H9 (cell line): ENCODE results near the gene INSYN1. TPM values are rescaled to one million over a fixed set of nuclear protein-coding genes. Genes with fewer than 3 reads are reported as not detected.
"Not testable (repeated sequence)": the region's sequence is repeated elsewhere in the genome, so short reads cannot be mapped to it uniquely, and the experiment has no call there.

Experiments used
- DNase-seq: peaks from one replicate; pipeline ENCODE4 v3.0.0-alpha.2; 2017
- H2AFZ ChIP-seq: one replicate; pipeline ENCODE4 v1.6.1; 2013; ENCODE audit warnings: mild to moderate bottlenecking, low read length, control low read depth, moderate library complexity
- H2AK5ac ChIP-seq: 2 replicates; pipeline ENCODE4 v1.6.1; 2013; ENCODE audit warnings: low read length, control low read depth, mixed read lengths; ENCODE audit not compliant: insufficient read length
- H2BK120ac ChIP-seq: one replicate; pipeline ENCODE4 v1.6.1; 2013; ENCODE audit warnings: low read depth, mild to moderate bottlenecking, low read length, control low read depth, inconsistent platforms; ENCODE audit not compliant: poor library complexity, severe bottlenecking
- H2BK12ac ChIP-seq: 2 replicates; pipeline ENCODE4 v1.6.1; 2013; ENCODE audit warnings: low read length, control low read depth, mixed read lengths, low read depth; ENCODE audit not compliant: insufficient read length
- H2BK15ac ChIP-seq: 2 replicates; pipeline ENCODE4 v1.6.1; 2013; ENCODE audit warnings: low read depth, low read length, control low read depth
- H2BK20ac ChIP-seq: one replicate; pipeline ENCODE4 v1.6.1; 2013; ENCODE audit warnings: low read depth, mild to moderate bottlenecking, low read length, control low read depth, inconsistent platforms; ENCODE audit not compliant: poor library complexity, severe bottlenecking
- H2BK5ac ChIP-seq: 2 replicates; pipeline ENCODE4 v1.6.1; 2013; ENCODE audit warnings: low read length, control low read depth, mixed read lengths; ENCODE audit not compliant: insufficient read length
- H3K14ac ChIP-seq: 2 replicates; pipeline ENCODE4 v1.6.1; 2013; ENCODE audit warnings: low read length, control low read depth; ENCODE audit not compliant: insufficient read depth
- H3K18ac ChIP-seq: 2 replicates; pipeline ENCODE4 v1.6.1; 2013; ENCODE audit warnings: low read depth, mild to moderate bottlenecking, mixed read lengths, low read length, control low read depth; ENCODE audit not compliant: insufficient read length
- H3K23ac ChIP-seq: 2 replicates; pipeline ENCODE4 v1.6.1; 2013; ENCODE audit warnings: low read length, control low read depth, mixed read lengths, low read depth; ENCODE audit not compliant: insufficient read length
- H3K23me2 ChIP-seq: 2 replicates; pipeline ENCODE4 v1.6.1; 2013; ENCODE audit warnings: low read depth, mild to moderate bottlenecking, mixed read lengths, low read length, control low read depth; ENCODE audit not compliant: insufficient read length, poor library complexity, severe bottlenecking
- H3K27ac ChIP-seq: 2 replicates; pipeline ENCODE4 v1.5.1; 2013; ENCODE audit warnings: low read length, control low read depth, mixed read lengths, low read depth; ENCODE audit not compliant: insufficient read length
- H3K27me3 ChIP-seq: 2 replicates; pipeline ENCODE4 v1.6.1; 2013; ENCODE audit warnings: low read length, control low read depth, inconsistent platforms; ENCODE audit not compliant: insufficient read depth
- H3K4ac ChIP-seq: 2 replicates; pipeline ENCODE4 v1.6.1; 2013; ENCODE audit warnings: low read depth, mild to moderate bottlenecking, control low read depth, inconsistent platforms, low read length, moderate library complexity
- H3K4me1 ChIP-seq: 2 replicates; pipeline ENCODE4 v1.6.1; 2013; ENCODE audit warnings: low read length, control low read depth, inconsistent platforms; ENCODE audit not compliant: insufficient read depth
- H3K4me2 ChIP-seq: 2 replicates; pipeline ENCODE4 v1.6.1; 2013; ENCODE audit warnings: low read length, control low read depth, mixed read lengths; ENCODE audit not compliant: insufficient read length, insufficient read depth
- H3K56ac ChIP-seq: 2 replicates; pipeline ENCODE4 v1.6.1; 2013; ENCODE audit warnings: low read depth, mild to moderate bottlenecking, mixed read lengths, low read length, control low read depth; ENCODE audit not compliant: insufficient read length
- H3K79me1 ChIP-seq: 2 replicates; pipeline ENCODE4 v1.6.1; 2013; ENCODE audit warnings: low read depth, mild to moderate bottlenecking, moderate library complexity, low read length, control low read depth, inconsistent platforms; ENCODE audit not compliant: insufficient read depth, poor library complexity, severe bottlenecking
- H3K79me2 ChIP-seq: 2 replicates; pipeline ENCODE4 v1.6.1; 2013; ENCODE audit warnings: low read length, control low read depth, inconsistent platforms; ENCODE audit not compliant: insufficient read depth
- H3K9ac ChIP-seq: 2 replicates; pipeline ENCODE4 v1.6.1; 2013; ENCODE audit warnings: low read length, control low read depth, mixed read lengths; ENCODE audit not compliant: insufficient read length; ENCODE audit errors: extremely low read depth
- H3K9me3 ChIP-seq: one replicate; pipeline ENCODE4 v1.6.1; 2013; ENCODE audit warnings: low read depth, low read length, inconsistent platforms; ENCODE audit not compliant: control insufficient read depth
- H3T11ph ChIP-seq: one replicate; pipeline ENCODE4 v1.6.1; 2013; ENCODE audit warnings: mild to moderate bottlenecking, low read length, control low read depth, inconsistent platforms
- H4K20me1 ChIP-seq: one replicate; pipeline ENCODE4 v1.6.1; 2013; ENCODE audit not compliant: control insufficient read depth, insufficient read length, insufficient read depth
- H4K5ac ChIP-seq: 2 replicates; pipeline ENCODE4 v1.6.1; 2013; ENCODE audit warnings: low read depth, mild to moderate bottlenecking, mixed read lengths, low read length, control low read depth; ENCODE audit not compliant: insufficient read length
- H4K8ac ChIP-seq: replicated peaks from 2 replicates; pipeline ENCODE4 v1.6.1; 2013; ENCODE audit warnings: low read length, control low read depth, mixed read lengths, low read depth; ENCODE audit not compliant: insufficient read length
- H4K91ac ChIP-seq: 2 replicates; pipeline ENCODE4 v1.6.1; 2013; ENCODE audit warnings: low read depth, mild to moderate bottlenecking, moderate library complexity, mixed read lengths, low read length, control low read depth; ENCODE audit not compliant: insufficient read length
- H3K27ac Mint-ChIP-seq, 3 experiments: 2 replicates in 2 of 3; 3 replicates in 1 of 3; pipeline ENCODE4 v1.8.0; 2020 to 2021; ENCODE audit warnings: mixed read lengths in 3 of 3, mild to moderate bottlenecking in 1 of 3, moderate library complexity in 1 of 3
- H3K27me3 Mint-ChIP-seq: 2 replicates; pipeline ENCODE4 v1.8.0; 2021; ENCODE audit warnings: low read depth, mild to moderate bottlenecking, moderate library complexity, mixed read lengths
- H3K36me3 Mint-ChIP-seq, 3 experiments: 2 replicates in 2 of 3; 3 replicates in 1 of 3; pipeline ENCODE4 v1.8.0; 2020 to 2021; ENCODE audit warnings: low read depth in 3 of 3, mixed read lengths in 3 of 3; ENCODE audit not compliant: insufficient read depth in 1 of 3
- H3K4me1 Mint-ChIP-seq, 2 experiments: 2 replicates each; pipeline ENCODE4 v1.8.0; 2020; ENCODE audit warnings: mixed read lengths in 2 of 2
- H3K4me3 Mint-ChIP-seq, 2 experiments: 2 replicates in 1 of 2; 3 replicates in 1 of 2; pipeline ENCODE4 v1.8.0; 2020 to 2021; ENCODE audit warnings: mild to moderate bottlenecking in 2 of 2, mixed read lengths in 2 of 2, moderate library complexity in 1 of 2
- H3K9me3 Mint-ChIP-seq, 2 experiments: 2 replicates in 1 of 2; 3 replicates in 1 of 2; pipeline ENCODE4 v1.8.0; 2020; ENCODE audit warnings: mild to moderate bottlenecking in 2 of 2, mixed read lengths in 2 of 2, moderate library complexity in 1 of 2
- CTCF ChIP-seq: fragments of 200-600 bp; sonication (generic); conservative IDR thresholded peaks from 3 replicates; pipeline ENCODE4 v1.8.0; 2021; ENCODE audit warnings: antibody characterized with exemption, mild to moderate bottlenecking
- WGBS: extraction: QIAGEN DNeasy Blood & Tissue Kit; methylation state at CpG from one replicate; pipeline ENCODE4 v1.1.7; 2013; ENCODE audit warnings: missing lambda C conversion rate, low lambda C conversion rate, mixed read lengths; ENCODE audit not compliant: insufficient read length; ENCODE audit errors: extremely low coverage; 5-methylcytosine and 5-hydroxymethylcytosine counted together
- total RNA-seq: library from RNA; stranded (reverse); gene quantifications from 2 replicates; pipeline ENCODE4 v1.2.1, GENCODE V29; 2021

INSYN1 gene
- total RNA-seq, 1 experiment from 2014 or later: 1.9 TPM

- H2BK20ac ChIP-seq, H3K4ac ChIP-seq, H3K4me2 ChIP-seq, H2BK12ac ChIP-seq, H3K9ac ChIP-seq, H4K91ac ChIP-seq, H3K23ac ChIP-seq, H3K79me1 ChIP-seq, H3K23me2 ChIP-seq, H2BK120ac ChIP-seq, H3K4me3 Mint-ChIP-seq, H3K27me3 ChIP-seq, H4K5ac ChIP-seq, H3K14ac ChIP-seq, H3T11ph ChIP-seq, H2AK5ac ChIP-seq, H2AFZ ChIP-seq, H4K8ac ChIP-seq, H3K9me3 ChIP-seq, H3K27me3 Mint-ChIP-seq, H3K27ac Mint-ChIP-seq, H3K56ac ChIP-seq, H3K4me1 ChIP-seq, H3K27ac ChIP-seq, H3K18ac ChIP-seq, H3K9me3 Mint-ChIP-seq, H3K79me2 ChIP-seq, H2BK5ac ChIP-seq, DNase-seq, H4K20me1 ChIP-seq, H2BK15ac ChIP-seq: not testable (repeated sequence)
- no CpG with 5 or more reads among the region's 33 CpGs for WGBS
- peaks cover 14 to 45% (median 34%) of the 10 kb centered on the region in 3 experiments; a peak in 6 of 7 replicates for H3K36me3 Mint-ChIP-seq
- H3K4me1 Mint-ChIP-seq: peaks cover 8 to 12% of the 10 kb centered on the region in 2 experiments
- TF ChIP-seq CTCF: peak; percentile 42
These were observed 50.6 kb downstream of the INSYN1 start for GRCh38 chr15:73702311-73703239.
